GM18520 (cell line): ENCODE data around the gene ITPRIP.

Source experiments
- ATAC-seq: cut with Tn5 transposase; IDR thresholded peaks from one replicate; pipeline ENCODE4 v1.9.1; 2021; ENCODE audit not compliant: unreplicated experiment

Gene ITPRIP

GRCh38 chr10:104288355-104288754 lies 49.9 kb downstream of the ITPRIP start:
- ATAC-seq: no peak

GRCh38 chr10:104286939-104287338 lies 51.3 kb downstream of the ITPRIP start:
- ATAC-seq: no peak

DNA sequence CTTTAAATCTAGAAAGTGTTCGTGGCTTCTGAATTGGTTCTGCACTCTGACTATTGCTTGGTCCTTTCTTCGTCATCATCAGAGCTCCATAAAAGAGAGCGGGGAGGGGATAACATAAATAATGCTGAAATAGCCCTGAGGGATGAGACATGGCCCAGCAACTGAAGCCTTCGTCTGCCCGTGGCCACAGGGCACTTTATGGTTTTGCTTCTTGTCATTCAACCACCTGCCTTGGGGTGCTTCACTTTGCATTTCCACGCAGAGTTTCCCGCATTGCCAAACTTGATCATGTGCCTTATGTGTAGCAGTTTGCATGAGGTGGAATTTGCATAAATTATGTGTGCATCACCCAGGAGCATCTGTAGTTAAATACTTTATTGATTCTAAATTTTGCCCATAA lies 53.4 kb downstream of the ITPRIP start:
- no peak for ATAC-seq

GRCh38 chr10:104281694-104282093 lies 56.6 kb downstream of the ITPRIP start:
- ATAC-seq: no peak

DNA sequence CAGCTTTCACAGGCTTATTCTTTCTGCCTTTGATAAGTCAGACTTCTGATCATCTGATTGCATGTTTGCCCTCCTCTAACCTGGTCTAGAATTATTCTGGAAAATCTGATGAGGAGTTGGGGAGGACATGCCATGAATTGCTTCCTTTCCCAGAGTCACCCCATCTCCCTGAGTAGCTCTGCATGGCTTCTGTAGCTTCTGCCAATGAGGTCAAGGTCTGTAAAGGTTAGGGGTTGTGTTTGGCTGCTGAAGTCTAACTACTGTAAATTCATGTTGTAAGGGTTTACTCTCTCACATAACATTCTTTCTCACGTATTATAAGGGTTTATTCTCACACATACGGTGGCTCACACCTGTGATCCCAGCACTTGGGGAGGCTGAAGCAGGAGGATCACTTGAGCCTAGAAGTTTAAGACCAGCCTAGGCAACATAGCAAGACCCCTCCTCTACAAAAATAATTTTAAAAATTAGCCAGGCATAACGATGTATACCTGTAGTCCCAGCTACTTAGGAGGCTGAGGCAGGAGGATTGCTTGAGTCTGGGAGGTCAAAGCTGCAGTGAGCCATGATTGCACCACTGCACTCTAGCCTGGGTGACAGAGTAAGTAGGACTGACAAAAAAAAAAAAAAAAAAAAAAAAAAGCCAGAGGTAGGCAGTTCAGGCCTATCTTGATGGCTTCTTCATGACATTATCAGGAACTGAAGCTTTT lies 58.6 kb downstream of the ITPRIP start:
- no peak for ATAC-seq

- no peak for ATAC-seq
These were observed 60.5 kb downstream of the ITPRIP start for GRCh38 chr10:104277785-104278184.

DNA sequence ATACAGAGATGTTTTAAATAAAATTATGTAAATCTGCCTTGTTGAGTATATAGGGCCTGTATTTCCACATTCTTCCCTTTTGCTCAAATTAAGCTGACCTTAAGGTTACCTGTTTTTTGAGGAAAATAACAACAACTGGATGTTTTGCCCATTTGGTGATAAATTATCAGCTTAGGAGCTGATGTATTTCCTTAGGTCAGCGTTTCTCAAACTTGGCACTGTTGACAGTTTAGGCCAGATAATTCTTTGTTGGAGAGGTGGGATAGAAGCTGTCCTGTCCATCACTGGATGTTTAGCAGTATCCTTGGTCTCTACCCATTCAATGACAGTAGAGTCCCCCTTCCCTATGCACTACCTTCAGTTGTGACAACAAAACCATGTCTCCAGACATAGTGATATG lies 62.1 kb downstream of the ITPRIP start:
- no peak for ATAC-seq

GRCh38 chr10:104274762-104275721 lies 63.2 kb downstream of the ITPRIP start:
- no peak for ATAC-seq

- ATAC-seq: no peak
These were observed 64.2 kb downstream of the ITPRIP start for GRCh38 chr10:104273899-104274575.

DNA sequence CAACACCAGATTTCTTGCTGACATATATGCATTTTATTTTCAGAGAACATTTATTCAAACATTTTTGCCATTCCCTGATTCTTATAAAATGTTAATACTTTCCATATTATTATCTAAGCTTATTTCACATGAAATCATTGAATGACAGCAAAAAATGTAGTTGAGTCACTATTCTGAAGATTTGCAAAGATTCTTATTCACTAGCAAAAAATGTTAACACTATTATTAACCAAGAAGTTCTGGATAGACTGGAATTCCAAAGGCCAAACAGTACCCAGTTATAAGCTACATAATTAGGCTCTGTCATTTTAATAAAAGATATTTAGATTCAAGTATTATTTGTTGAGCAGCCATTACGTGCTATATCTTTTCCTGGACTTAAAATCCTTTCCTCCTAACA lies 65.0 kb downstream of the ITPRIP start:
- ATAC-seq: no peak

DNA sequence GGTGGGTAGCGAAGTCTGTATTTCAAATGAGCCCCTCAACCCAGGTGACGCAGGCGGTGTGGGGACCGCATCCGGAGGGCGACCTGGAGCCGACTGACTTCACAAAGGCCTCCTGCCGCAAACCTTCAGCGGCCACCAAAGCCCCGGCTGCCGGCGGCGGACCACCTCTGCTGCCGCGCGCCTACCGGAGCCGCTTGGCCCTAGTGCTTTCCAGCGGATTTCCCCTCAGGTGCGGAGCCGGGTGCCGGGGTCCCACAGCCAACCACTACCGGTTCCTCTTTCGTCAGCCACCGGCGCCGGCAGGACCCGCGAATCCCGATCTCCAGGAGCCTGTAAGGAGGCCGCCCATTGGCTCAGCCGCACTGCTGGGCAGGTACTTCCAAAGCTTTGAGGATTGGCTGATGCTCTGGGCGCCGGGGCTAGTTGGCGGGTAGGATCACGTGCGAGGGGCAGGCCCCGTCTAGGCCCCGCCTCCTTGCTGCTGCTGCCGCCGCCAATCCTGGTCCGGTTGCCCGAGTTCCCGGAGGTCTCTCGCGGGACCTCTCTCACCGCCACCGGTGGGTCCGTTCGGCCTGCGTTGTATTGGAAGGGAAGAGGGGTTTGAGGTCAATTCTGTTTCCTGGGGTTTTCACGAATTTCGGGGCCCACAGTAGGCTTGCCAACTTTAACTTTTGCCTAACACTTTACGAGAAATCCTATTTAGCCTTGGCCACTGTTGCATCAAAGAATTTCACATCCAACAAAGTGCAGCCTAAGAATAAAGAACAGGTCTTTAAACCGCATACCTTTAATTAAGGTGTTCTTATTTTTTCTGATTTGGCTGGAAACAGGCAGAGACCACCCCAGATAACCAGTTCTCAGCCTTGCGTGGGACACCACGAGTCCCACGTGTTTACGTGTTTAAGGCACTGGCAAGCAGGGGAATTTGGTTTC lies 69.3 kb downstream of the ITPRIP start, which contains the start of gene GSTO2:
TSS of gene GSTO2 (plus strand) at position 472 of the 933 bp plus-strand sequence. CDS start 5,732 bp downstream, outside the sequence.
- peak; percentile 98 for ATAC-seq

DNA sequence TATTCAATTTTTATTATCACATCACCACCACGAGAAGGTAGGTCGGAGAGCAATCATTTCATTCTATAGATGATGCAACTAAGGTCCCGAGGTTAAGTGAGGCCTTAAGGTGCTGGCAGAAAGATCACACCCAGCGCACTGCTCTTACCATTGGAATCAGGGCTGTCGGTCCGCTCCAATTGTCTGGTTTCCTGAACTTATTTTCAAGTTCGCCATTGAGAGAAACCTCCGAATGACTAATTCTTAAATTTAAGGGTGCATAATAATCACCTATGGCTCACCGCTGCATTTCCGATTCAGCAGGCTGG lies 69.9 kb downstream of the ITPRIP start:
- no peak for ATAC-seq

DNA sequence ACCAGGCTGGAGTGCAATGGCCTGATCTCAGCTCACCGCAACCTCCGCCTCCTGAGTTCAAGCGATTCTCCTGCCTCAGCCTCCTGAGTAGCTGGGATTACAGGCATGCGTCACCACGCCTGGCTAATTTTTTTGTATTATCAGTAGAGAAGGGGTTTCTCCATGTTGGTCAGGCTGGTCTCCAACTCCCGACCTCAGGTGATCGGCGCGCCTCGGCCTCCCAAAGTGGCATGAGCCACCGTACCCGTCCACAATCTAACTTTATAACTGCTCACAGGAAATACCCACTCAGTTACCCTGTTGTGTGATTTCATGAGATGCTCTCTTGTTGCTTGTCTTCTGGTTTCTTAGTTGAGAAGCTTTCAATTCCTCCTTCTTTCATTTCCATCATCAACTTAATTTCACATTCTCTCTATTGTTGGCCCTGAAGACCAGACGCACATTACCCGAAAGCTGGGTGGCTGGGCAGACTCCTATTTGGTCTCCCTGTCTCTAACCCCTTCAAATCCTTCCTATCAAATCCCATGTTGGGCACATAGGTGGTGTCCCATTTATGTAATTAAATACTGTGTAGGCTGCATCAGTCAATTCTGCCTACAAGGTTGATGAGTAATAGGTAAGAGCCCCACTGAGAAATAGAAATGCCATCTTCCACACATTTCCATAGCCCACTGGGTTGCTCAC lies 70.4 kb downstream of the ITPRIP start:
- ATAC-seq: no peak

- ATAC-seq: no peak
These were observed 73.5 kb downstream of the ITPRIP start for GRCh38 chr10:104264783-104265182.

- ATAC-seq: no peak
These were observed 76.2 kb downstream of the ITPRIP start for GRCh38 chr10:104262055-104262454.

- ATAC-seq: no peak
These were observed 77.5 kb downstream of the ITPRIP start for GRCh38 chr10:104260775-104261115.

DNA sequence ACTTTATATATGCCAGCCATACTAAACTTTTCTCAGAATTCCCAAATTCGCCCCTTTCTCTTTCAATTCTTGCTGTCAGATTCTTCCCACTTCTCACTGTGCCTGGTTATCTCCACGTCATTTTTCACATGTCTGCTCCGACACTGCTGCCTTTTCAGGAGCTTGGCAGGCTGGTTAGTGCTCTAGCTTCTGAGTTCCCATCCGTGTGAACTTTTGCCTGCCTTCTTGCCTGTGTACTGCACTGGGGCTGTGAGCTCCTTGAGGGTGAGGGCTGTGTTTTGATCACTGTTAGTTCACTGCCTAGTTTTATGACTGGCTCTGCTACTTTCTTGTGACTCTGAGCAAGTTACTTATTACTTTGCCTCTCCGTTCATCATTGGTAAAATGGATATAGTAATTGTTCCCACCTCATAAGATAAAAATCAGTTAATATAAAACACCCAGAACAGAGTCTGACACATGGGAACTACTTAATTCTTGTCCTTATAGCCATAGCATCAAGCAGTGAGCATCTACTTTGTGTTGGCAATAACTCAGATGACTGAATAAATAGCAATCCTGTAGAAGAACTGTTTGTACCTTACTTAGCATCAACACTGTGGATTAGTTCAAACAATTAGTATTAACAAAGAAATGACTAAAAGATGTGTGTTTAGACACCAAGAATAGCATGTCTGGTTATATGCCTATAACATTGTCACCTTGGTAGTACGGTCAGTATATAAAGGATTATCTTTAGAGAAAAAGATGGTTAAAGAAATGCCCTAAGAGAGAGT lies 78.1 kb downstream of the ITPRIP start:
- ATAC-seq: no peak
